GM18511 (cell line): ENCODE measurements around the gene TTC33.

ENCODE experiments used
- ATAC-seq: cut with Tn5 transposase; IDR thresholded peaks from one replicate; pipeline ENCODE4 v1.9.1; 2021; ENCODE audit warnings: mild to moderate bottlenecking, moderate library complexity; ENCODE audit not compliant: unreplicated experiment

The TTC33 gene

GRCh38 chr5:40618926-40619325 is 136.8 kb downstream of the TTC33 start:
- no peak for ATAC-seq

GRCh38 chr5:40616781-40617180 is 139.0 kb downstream of the TTC33 start:
- ATAC-seq: peak; percentile 65

- no peak for ATAC-seq
Measured at GRCh38 chr5:40615586-40616170, 140.1 kb downstream of the TTC33 start.

GRCh38 chr5:40614923-40615585 is 140.7 kb downstream of the TTC33 start:
- no peak for ATAC-seq

- no peak for ATAC-seq
Measured at GRCh38 chr5:40614466-40614865, 141.3 kb downstream of the TTC33 start.

- no peak for ATAC-seq
Measured at GRCh38 chr5:40607202-40607601, 148.6 kb downstream of the TTC33 start.

- ATAC-seq: no peak
Measured at GRCh38 chr5:40606077-40606765, 149.5 kb downstream of the TTC33 start.

- ATAC-seq: no peak
Measured at GRCh38 chr5:40605295-40605958, 150.3 kb downstream of the TTC33 start.

- no peak for ATAC-seq
Measured at GRCh38 chr5:40603378-40603777, 152.4 kb downstream of the TTC33 start.

GRCh38 chr5:40601198-40601868 is 154.4 kb downstream of the TTC33 start:
- ATAC-seq: no peak

GRCh38 chr5:40600383-40600782 is 155.4 kb downstream of the TTC33 start:
- ATAC-seq: no peak

GRCh38 chr5:40599676-40600075 is 156.1 kb downstream of the TTC33 start:
- no peak for ATAC-seq

- ATAC-seq: no peak
Measured at GRCh38 chr5:40594811-40595210, 160.9 kb downstream of the TTC33 start.

GRCh38 chr5:40591727-40592396 is 163.9 kb downstream of the TTC33 start:
- ATAC-seq: peak; percentile 97

- ATAC-seq: no peak
Measured at GRCh38 chr5:40587376-40587775, 168.4 kb downstream of the TTC33 start.

- ATAC-seq: no peak
Measured at GRCh38 chr5:40585537-40586267, 170.1 kb downstream of the TTC33 start.

GRCh38 chr5:40584054-40584453 is 171.7 kb downstream of the TTC33 start:
- no peak for ATAC-seq

GRCh38 chr5:40578501-40579451 is 177.0 kb downstream of the TTC33 start:
- peak; percentile 98 for ATAC-seq

GRCh38 chr5:40577718-40578117 is 178.0 kb downstream of the TTC33 start:
- no peak for ATAC-seq
